HTR-8/SVneo (cell line): Measurements from ENCODE around the gene NIPA2.

Source experiments
- DNase-seq: peaks from one replicate; pipeline ENCODE4 v3.0.0; 2011; ENCODE audit warnings: low spot score, mixed read lengths; ENCODE audit not compliant: insufficient read length
- FAIRE-seq: peaks from 2 replicates; lab custom pipeline; 2011; peaks lifted over from hg19 to GRCh38; lab: Jason Lieb, UNC

Gene NIPA2

GRCh38 chr15:22893081-22893480 is 54.6 kb downstream of the NIPA2 start:
- FAIRE-seq (no peak), DNase-seq (no peak)

- FAIRE-seq = no peak
Observed at GRCh38 chr15:22893881-22894280, 55.4 kb downstream of the NIPA2 start.

DNA sequence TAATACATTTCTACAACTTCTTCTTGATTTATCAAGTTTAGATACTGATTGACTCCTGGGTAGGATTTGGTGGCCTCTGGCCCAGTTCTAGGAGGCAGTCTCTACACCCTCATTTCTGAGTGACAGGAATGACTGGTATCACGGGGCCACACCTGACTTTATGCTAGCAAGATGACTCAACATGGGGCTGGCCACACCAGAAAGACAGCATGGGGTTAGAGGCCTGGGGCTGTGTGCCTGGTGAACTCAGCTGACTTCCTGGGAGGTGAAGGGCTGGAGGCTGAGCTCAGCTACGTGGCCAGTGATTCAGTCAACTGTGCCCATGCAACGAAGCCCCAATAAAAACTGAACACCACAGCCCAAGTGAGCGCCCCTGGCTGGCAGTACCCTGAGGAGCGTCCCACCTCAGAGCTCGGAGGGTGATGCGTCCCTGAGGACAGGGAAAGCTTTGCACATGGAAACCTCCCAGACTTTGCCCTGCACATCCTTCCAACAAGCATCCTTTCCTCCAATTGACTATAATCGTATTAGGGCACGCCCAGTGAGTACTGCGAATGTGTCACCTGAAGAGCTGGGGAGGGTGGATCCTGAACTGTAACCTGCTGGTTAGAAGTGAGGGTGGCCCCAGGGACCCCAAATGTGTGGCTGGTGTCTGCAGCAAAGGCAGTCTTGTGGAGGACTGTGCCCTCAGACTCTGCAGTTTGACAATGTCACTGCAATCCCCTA is 57.2 kb downstream of the NIPA2 start:
- FAIRE-seq = no peak
- peak; percentile 48 for DNase-seq

More at GRCh38 chr15:22893881-22894280, 55.4 kb downstream of the NIPA2 start:
- no peak for DNase-seq

- no peak for FAIRE-seq
- DNase-seq = no peak
Observed at GRCh38 chr15:22902046-22902445, 63.6 kb downstream of the NIPA2 start.

DNA sequence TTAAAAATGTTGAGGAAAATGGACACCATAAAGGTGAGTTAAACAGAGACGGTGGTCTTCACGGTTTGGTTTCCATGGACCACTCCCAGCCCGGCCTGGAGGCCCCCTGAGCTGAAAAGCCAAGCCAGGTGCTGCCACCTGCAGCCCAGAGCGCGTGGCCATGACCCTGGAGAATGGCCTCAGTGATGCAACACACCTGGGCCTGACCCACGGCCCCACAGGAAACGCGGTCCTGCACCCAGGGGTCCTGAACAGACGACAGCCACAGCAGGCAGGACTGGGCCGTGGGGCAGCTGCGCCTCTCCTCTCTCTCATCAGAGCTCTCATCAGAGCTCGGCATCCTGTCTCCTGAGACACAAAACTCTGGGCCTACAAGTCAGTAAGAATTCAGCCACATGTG is 64.1 kb downstream of the NIPA2 start:
- no peak for FAIRE-seq
- no peak for DNase-seq

DNA sequence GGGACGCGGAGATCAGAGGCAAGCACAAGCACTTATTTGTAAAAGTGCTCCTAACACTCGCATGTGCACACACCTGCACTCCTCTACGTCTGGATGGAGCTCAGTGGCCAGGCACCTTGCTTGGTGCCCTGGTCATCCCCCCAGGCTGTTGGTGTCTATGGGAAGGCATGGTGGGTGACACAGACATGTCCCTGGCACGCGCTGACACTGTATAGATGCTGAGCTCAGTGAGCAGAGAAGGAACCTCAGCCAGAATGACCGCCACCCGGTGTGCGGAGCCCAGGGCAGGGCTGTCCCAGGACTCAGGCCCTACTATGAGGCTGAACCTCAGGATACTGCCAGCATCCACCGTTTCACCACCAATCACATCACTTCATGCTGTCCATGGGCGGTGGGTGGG is 64.5 kb downstream of the NIPA2 start:
- DNase-seq (no peak), FAIRE-seq (no peak)

GRCh38 chr15:22903427-22903826 is 65.0 kb downstream of the NIPA2 start:
- DNase-seq (no peak), FAIRE-seq (no peak)

DNA sequence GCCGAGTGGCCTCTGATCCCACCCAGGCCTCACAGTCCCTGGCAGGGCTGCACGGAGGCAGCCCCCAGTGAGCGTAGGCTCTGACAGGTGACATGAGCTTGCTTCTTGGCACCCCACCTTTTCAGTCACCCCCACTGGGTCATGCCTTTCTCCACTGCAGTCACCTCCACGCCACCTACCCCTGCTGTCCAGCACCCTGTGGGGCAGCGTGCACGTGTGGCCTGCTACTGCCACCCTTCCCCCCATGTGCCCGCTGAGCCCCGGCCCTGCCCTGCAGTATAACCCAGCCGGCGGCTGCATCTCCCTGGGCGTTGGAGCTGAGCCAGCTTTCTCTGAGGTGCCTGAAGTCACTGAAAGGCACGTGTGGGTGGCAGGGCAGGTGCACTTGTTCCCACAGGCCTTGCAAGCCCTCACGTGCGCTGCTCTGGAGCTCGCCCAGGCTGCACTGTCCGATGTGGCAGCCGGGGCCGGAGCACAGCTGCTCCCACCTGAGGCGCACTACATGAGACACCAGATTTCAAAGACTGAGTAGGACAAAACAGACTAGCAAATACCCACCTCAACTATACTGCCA is 65.6 kb downstream of the NIPA2 start:
- no peak for DNase-seq
- FAIRE-seq = no peak

DNA sequence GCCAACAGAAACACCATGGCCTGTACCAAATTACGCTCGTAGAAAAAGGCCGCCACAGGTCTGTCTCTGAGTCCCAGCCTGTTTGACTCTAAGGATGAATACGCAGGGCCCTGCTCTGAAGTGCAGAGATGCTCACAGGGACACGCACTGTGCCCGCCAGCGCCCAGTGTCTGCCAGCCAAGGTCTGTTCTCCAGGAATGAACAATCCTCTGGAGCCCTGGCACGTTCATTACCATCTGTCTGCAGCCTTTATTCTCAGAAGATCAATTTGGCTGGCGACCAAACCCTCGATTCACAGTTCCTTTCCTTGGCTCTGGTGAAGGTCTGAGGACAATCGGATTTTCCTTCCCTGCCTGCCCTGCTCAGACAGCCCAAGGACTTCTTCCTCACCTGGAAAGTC is 66.3 kb downstream of the NIPA2 start:
- FAIRE-seq (no peak), DNase-seq (no peak)

GRCh38 chr15:22907161-22907950 is 68.9 kb downstream of the NIPA2 start:
- DNase-seq = no peak
- FAIRE-seq = no peak

DNA sequence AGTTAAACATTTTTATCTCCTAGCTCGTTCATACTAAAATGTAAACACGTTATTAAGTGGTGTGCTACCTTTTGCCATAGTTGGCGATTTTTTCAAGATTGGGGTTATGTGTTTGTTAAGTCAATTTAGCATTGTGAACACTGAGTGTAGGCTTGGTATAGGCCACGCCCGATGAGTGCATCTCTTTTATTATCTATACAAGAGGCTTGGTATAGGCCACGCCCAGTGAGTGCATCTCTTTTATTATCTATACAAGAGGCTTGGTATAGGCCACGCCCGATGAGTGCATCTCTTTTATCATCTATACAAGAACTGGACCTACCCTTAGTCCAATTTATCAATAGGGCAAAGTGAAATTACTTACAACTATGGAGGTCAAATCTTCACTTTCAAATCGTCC is 70.4 kb downstream of the NIPA2 start:
- no peak for DNase-seq
- no peak for FAIRE-seq

GRCh38 chr15:22911306-22911705 is 72.8 kb downstream of the NIPA2 start:
- DNase-seq (no peak), FAIRE-seq (no peak)

- no peak for FAIRE-seq
- DNase-seq = no peak
Observed at GRCh38 chr15:22912256-22912655, 73.8 kb downstream of the NIPA2 start.

- DNase-seq = no peak
- FAIRE-seq = no peak
Observed at GRCh38 chr15:22913646-22914380, 75.3 kb downstream of the NIPA2 start.

DNA sequence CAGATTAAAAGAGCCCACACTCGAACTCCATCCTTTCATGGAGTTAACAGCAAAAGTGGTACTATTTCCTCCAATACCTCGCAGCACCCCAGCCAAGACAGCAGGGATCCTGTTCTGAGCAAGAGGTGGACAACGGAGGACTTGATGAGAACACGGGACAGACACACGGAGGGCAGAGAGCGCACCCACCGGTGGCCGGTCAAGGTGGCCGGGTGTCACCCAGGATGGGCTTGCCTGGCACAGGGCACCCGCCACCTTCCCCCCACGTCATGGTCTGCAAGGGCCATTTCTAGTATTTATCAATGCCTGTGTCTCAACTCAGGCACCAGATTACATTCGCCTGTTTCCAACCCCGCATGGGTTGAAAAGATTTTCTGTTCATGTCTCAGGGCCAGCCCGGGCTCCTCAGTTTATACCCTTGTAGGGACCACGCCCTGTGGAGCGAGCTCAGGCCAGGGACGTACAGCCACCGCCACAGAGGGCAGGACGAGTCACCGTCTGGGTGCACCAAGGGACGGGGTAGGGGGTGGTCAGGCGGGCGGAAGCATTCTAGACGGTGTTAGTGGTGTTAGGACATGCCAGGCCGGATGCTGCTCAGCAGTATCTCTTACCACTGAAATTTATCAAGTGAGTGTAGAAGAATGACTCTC is 77.5 kb downstream of the NIPA2 start:
- FAIRE-seq = no peak
- DNase-seq = no peak

DNA sequence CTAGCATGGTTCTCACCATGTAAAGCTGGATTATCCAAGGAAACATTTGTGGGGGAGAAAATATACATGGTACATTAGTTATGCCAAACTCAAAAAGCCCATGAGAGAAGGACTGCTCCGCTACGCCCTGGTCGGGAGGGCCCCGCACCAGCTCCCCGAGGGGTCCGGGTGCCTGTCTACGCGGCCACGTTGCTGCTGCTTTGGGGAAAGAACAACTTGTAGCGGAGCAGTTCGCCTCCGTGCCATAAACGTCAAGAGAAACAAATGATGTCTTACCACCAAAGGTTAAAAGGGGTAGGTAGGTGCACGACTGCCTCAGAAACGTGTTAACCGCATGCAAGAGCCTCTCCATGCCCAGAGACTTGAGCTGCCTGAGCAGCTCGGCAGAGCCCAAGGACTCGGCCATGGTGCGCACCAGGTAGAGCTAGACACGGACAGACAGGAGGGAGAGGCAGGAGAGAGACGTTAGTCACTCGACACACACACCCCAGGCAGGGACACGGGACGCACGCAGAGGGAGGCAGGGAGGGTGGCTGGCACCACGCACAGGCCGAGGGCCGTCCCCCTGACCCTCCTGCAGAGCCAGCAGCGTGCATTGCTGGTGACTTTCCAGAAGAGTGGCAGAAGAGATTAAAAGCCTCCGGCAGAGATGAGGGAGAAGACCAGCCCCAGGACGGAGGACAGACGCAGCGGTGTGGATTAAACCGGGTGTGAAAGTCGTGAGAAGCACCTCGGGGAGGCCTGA is 78.3 kb downstream of the NIPA2 start:
- DNase-seq (no peak), FAIRE-seq (no peak)

GRCh38 chr15:22917556-22917955 is 79.1 kb downstream of the NIPA2 start:
- no peak for FAIRE-seq

More at GRCh38 chr15:22917556-22917955, 79.1 kb downstream of the NIPA2 start:
- no peak for DNase-seq
